Mesenchymal stem cell (in vitro differentiated cells and primary cell): ENCODE results near the gene NUMA1.

Source experiments
- DNase-seq: peaks from one replicate; pipeline ENCODE4 v3.0.0-alpha.2; 2013
- H2AFZ ChIP-seq: one replicate; pipeline ENCODE4 v1.6.1; 2013; ENCODE audit warnings: low read depth, mild to moderate bottlenecking, control low read depth, inconsistent platforms, low read length, moderate library complexity
- H2AK5ac ChIP-seq: 2 replicates; pipeline ENCODE4 v1.6.1; 2013; ENCODE audit warnings: low read length, moderate library complexity, mild to moderate bottlenecking, inconsistent platforms; ENCODE audit not compliant: severe bottlenecking
- H2BK120ac ChIP-seq: one replicate; pipeline ENCODE4 v1.6.1; 2013; ENCODE audit warnings: low read depth, mild to moderate bottlenecking, inconsistent platforms, low read length, moderate library complexity
- H2BK12ac ChIP-seq, 2 experiments: one replicate each; pipeline ENCODE4 v1.6.1; 2013; ENCODE audit warnings: inconsistent platforms in 2 of 2, low read length in 2 of 2, mild to moderate bottlenecking in 2 of 2, moderate library complexity in 2 of 2, control low read depth in 1 of 2
- H2BK15ac ChIP-seq: one replicate; pipeline ENCODE4 v1.6.1; 2013; ENCODE audit warnings: mild to moderate bottlenecking, low read depth, inconsistent platforms; ENCODE audit not compliant: poor library complexity, severe bottlenecking
- H2BK5ac ChIP-seq: 2 replicates; pipeline ENCODE4 v1.6.1; 2013; ENCODE audit warnings: low read depth, mild to moderate bottlenecking, low read length, control low read depth, inconsistent platforms; ENCODE audit not compliant: poor library complexity, severe bottlenecking
- H3K14ac ChIP-seq, 2 experiments: one replicate each; pipeline ENCODE4 v1.6.1; 2013; ENCODE audit warnings: inconsistent platforms in 2 of 2, low read length in 2 of 2, control low read depth in 1 of 2, mild to moderate bottlenecking in 1 of 2, moderate library complexity in 1 of 2
- H3K18ac ChIP-seq, 2 experiments: one replicate each; pipeline ENCODE4 v1.6.1; 2013; ENCODE audit warnings: inconsistent platforms in 2 of 2, low read length in 2 of 2, control low read depth in 1 of 2, low read depth in 1 of 2, mild to moderate bottlenecking in 1 of 2
- H3K23ac ChIP-seq, 2 experiments: one replicate each; pipeline ENCODE4 v1.6.1; 2013; ENCODE audit warnings: inconsistent platforms in 2 of 2, low read length in 2 of 2, mild to moderate bottlenecking in 2 of 2, moderate library complexity in 2 of 2, control low read depth in 1 of 2
- H3K27ac ChIP-seq: 2 replicates; pipeline ENCODE4 v1.5.1; 2013; ENCODE audit warnings: mild to moderate bottlenecking, moderate library complexity, low read length, control low read depth, inconsistent platforms; ENCODE audit not compliant: poor library complexity, severe bottlenecking
- H3K27me3 ChIP-seq, 2 experiments: 2 replicates each; pipeline versions ENCODE4 v1.6.1 to v1.7.0; 2013; ENCODE audit warnings: low read length in 2 of 2, mild to moderate bottlenecking in 2 of 2, moderate library complexity in 2 of 2, control low read depth in 1 of 2, inconsistent platforms in 1 of 2; ENCODE audit not compliant: control insufficient read depth in 1 of 2, insufficient read depth in 1 of 2
- H3K36me3 ChIP-seq, 2 experiments: 2 replicates each; pipeline versions ENCODE4 v1.6.1 to v1.7.0; 2013; ENCODE audit warnings: low read length in 2 of 2, control low read depth in 1 of 2, inconsistent platforms in 1 of 2, low read depth in 1 of 2, mild to moderate bottlenecking in 1 of 2; ENCODE audit not compliant: insufficient read depth in 2 of 2, control insufficient read depth in 1 of 2
- H3K4ac ChIP-seq, 2 experiments: one replicate each; pipeline ENCODE4 v1.6.1; 2013; ENCODE audit warnings: inconsistent platforms in 2 of 2, low read length in 2 of 2, mild to moderate bottlenecking in 2 of 2, moderate library complexity in 2 of 2, control low read depth in 1 of 2, low read depth in 1 of 2
- H3K4me1 ChIP-seq: 2 replicates; pipeline ENCODE4 v1.6.1; 2013; ENCODE audit warnings: low read depth, low read length, control low read depth; ENCODE audit not compliant: control insufficient read depth, insufficient read depth
- H3K4me2 ChIP-seq: 2 replicates; pipeline ENCODE4 v1.6.1; 2013; ENCODE audit warnings: low read length, mild to moderate bottlenecking, inconsistent platforms; ENCODE audit not compliant: poor library complexity, severe bottlenecking
- H3K4me3 ChIP-seq, 2 experiments: 2 replicates each; pipeline versions ENCODE4 v1.5.1 to v1.7.0; 2013; ENCODE audit warnings: low read length in 2 of 2, mild to moderate bottlenecking in 2 of 2, control low read depth in 1 of 2, low read depth in 1 of 2; ENCODE audit not compliant: insufficient read depth in 1 of 2
- H3K79me1 ChIP-seq: replicated peaks from 2 replicates; pipeline ENCODE4 v1.6.1; 2013; ENCODE audit warnings: mild to moderate bottlenecking, control low read depth, low read length, inconsistent platforms; ENCODE audit not compliant: poor library complexity, severe bottlenecking
- H3K9ac ChIP-seq: 2 replicates; pipeline ENCODE4 v1.7.0; 2013; ENCODE audit warnings: mild to moderate bottlenecking, low read length, moderate library complexity
- H3K9me3 ChIP-seq: 2 replicates; pipeline ENCODE4 v1.7.0; 2013; ENCODE audit warnings: mild to moderate bottlenecking, low read length; ENCODE audit not compliant: control insufficient read depth
- H4K8ac ChIP-seq: one replicate; pipeline ENCODE4 v1.6.1; 2013; ENCODE audit warnings: inconsistent platforms, mild to moderate bottlenecking, low read length, moderate library complexity
- H4K91ac ChIP-seq: one replicate; pipeline ENCODE4 v1.6.1; 2013; ENCODE audit warnings: mild to moderate bottlenecking, low read length, inconsistent platforms
- WGBS: methylation state at CpG from one replicate; pipeline ENCODE4 v1.1.7; 2013; ENCODE audit warnings: mixed read lengths; 5-methylcytosine and 5-hydroxymethylcytosine counted together

NUMA1 gene

GRCh38 chr11:71988050-71988449 is 92.3 kb downstream of the NUMA1 start:
- no peak overlapping the region for H2BK12ac ChIP-seq
- peaks cover 23% of the 10 kb centered on the region for H3K79me1 ChIP-seq
- H2BK120ac ChIP-seq, result no peak overlapping the region
- H2AFZ ChIP-seq, result no peak overlapping the region
- no peak overlapping the region for H2BK5ac ChIP-seq
- peaks cover 21 to 48% of the 10 kb centered on the region in 2 experiments for H3K36me3 ChIP-seq
- H3K4me2 ChIP-seq, result no peak overlapping the region
- no peak overlapping the region for H3K27ac ChIP-seq
- no peak overlapping the region for H3K23ac ChIP-seq
- no peak overlapping the region for H2AK5ac ChIP-seq
- H3K18ac ChIP-seq, result no peak overlapping the region
- no peaks in the 10 kb centered on the region for H3K9me3 ChIP-seq
- H3K4me3 ChIP-seq, result no peak overlapping the region
- 97% methylated on average over 3 of the region's 3 CpGs for WGBS
- no peaks in the 10 kb centered on the region for H3K27me3 ChIP-seq
- H3K9ac ChIP-seq, result no peak overlapping the region
- no peak overlapping the region for H4K8ac ChIP-seq
- no peak overlapping the region for H2BK15ac ChIP-seq
- peaks cover 2% of the 10 kb centered on the region for H3K4me1 ChIP-seq
- no peak overlapping the region for H3K14ac ChIP-seq
- H3K4ac ChIP-seq, result no peak overlapping the region
- no peak overlapping the region for H4K91ac ChIP-seq
- no peak for DNase-seq

DNA sequence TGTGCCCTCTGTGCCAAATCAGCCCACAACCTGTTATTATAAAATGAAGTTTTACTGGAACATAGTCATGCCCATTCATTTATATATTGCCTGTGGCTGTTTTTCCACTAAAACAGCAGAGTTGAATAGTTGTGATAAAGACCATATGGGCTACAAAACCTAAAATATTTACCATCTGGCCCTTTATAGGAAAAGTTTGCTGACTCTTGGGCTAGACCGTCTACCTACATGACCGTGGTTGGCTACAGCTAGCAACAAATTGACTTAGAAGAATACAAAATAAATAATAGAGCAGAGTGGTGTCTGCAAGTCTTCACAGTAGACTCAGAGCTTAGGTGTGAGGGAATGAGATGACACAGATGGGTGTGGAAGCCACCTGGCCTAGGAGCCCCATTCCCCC is 92.8 kb downstream of the NUMA1 start:
- H3K9me3 ChIP-seq, result no peaks in the 10 kb centered on the region
- H2BK120ac ChIP-seq, result no peak overlapping the region
- H3K27me3 ChIP-seq, result no peaks in the 10 kb centered on the region
- no peak overlapping the region for H3K4me2 ChIP-seq
- DNase-seq, result no peak
- H2BK5ac ChIP-seq, result no peak overlapping the region
- no peak overlapping the region for H2AFZ ChIP-seq
- 50% methylated on average over 2 of the region's 2 CpGs for WGBS
- H3K4me3 ChIP-seq, result no peak overlapping the region
- no peak overlapping the region for H3K23ac ChIP-seq
- no peak overlapping the region for H3K9ac ChIP-seq
- H2BK12ac ChIP-seq, result no peak overlapping the region
- no peak overlapping the region for H4K8ac ChIP-seq
- H3K36me3 ChIP-seq, result peaks cover 23 to 49% of the 10 kb centered on the region in 2 experiments
- no peak overlapping the region for H3K27ac ChIP-seq
- no peak overlapping the region for H3K18ac ChIP-seq
- H3K4ac ChIP-seq, result no peak overlapping the region
- no peak overlapping the region for H2BK15ac ChIP-seq
- no peak overlapping the region for H3K14ac ChIP-seq
- H3K79me1 ChIP-seq, result peaks cover 26% of the 10 kb centered on the region
- H3K4me1 ChIP-seq, result peaks cover 2% of the 10 kb centered on the region
- no peak overlapping the region for H2AK5ac ChIP-seq
- H4K91ac ChIP-seq, result no peak overlapping the region

- Histone ChIP-seq H2AFZ (no peak overlapping the region), H2AK5ac (no peak overlapping the region), H3K36me3 (peaks cover 28 to 43% of the 10 kb centered on the region in 2 experiments), H4K91ac (no peak overlapping the region), H3K9ac (no peak overlapping the region), H2BK120ac (no peak overlapping the region), H3K4me1 (no peaks in the 10 kb centered on the region), H3K27me3 (no peaks in the 10 kb centered on the region), H2BK5ac (no peak overlapping the region), H3K4me3 (no peak overlapping the region), H2BK12ac (no peak overlapping the region), H3K4ac (no peak overlapping the region), H3K4me2 (no peak overlapping the region), H2BK15ac (no peak overlapping the region), H3K14ac (no peak overlapping the region), H4K8ac (no peak overlapping the region), H3K18ac (no peak overlapping the region), H3K27ac (no peak overlapping the region), H3K79me1 (peaks cover 33% of the 10 kb centered on the region), H3K9me3 (no peaks in the 10 kb centered on the region), H3K23ac (no peak overlapping the region)
- DNase-seq, result no peak
- 100% methylated on average over 2 of the region's 2 CpGs for WGBS
Measured at GRCh38 chr11:71986131-71986530, 94.2 kb downstream of the NUMA1 start.

- Histone ChIP-seq H2BK120ac (no peak overlapping the region), H2AFZ (no peak overlapping the region), H3K4me3 (no peak overlapping the region), H3K27me3 (no peaks in the 10 kb centered on the region), H3K4me2 (no peak overlapping the region), H3K9me3 (no peaks in the 10 kb centered on the region), H2BK5ac (no peak overlapping the region), H3K23ac (no peak overlapping the region), H3K36me3 (peaks cover 15 to 34% of the 10 kb centered on the region in 2 experiments), H2AK5ac (no peak overlapping the region), H3K27ac (no peak overlapping the region), H3K9ac (no peak overlapping the region), H3K79me1 (peaks cover 37% of the 10 kb centered on the region), H3K14ac (no peak overlapping the region), H2BK15ac (no peak overlapping the region), H3K4me1 (no peaks in the 10 kb centered on the region), H3K4ac (no peak overlapping the region), H4K8ac (no peak overlapping the region), H4K91ac (no peak overlapping the region), H2BK12ac (no peak overlapping the region), H3K18ac (no peak overlapping the region)
- DNase-seq, result no peak
- 91% methylated on average over 2 of the region's 3 CpGs for WGBS
Measured at GRCh38 chr11:71979602-71980001, 100.7 kb downstream of the NUMA1 start.
